Liver (tissue), 3 donors: ENCODE measurements around the gene DTL.

ENCODE experiments used
- ATF3 ChIP-seq: IDR thresholded peaks from 2 replicates; pipeline ENCODE4 v1.6.1; 2016; ENCODE audit warnings: antibody characterized with exemption
- CTCF ChIP-seq: fragments of 150-350 bp; IDR thresholded peaks from 2 replicates; pipeline ENCODE4 v1.5.1; 2017; ENCODE audit warnings: improper control_type of control experiment, low read depth, low read length; ENCODE audit not compliant: missing input control
- EGR1 ChIP-seq, 2 donors: IDR thresholded peaks; 2 replicates each; pipeline ENCODE4 v1.6.1; 2016 to 2018; ENCODE audit warnings: antibody characterized with exemption in 2 of 2, low read depth in 2 of 2
- FOXA1 ChIP-seq: IDR thresholded peaks from 2 replicates; pipeline ENCODE4 v1.6.1; 2016; ENCODE audit warnings: antibody characterized with exemption
- GABPA ChIP-seq, 2 donors: IDR thresholded peaks in 1 of 2; conservative IDR thresholded peaks in 1 of 2; 2 replicates each; pipeline ENCODE4 v1.6.1; 2016; ENCODE audit warnings: antibody characterized with exemption in 2 of 2, mild to moderate bottlenecking in 1 of 2, moderate library complexity in 1 of 2
- HNF4G ChIP-seq: IDR thresholded peaks from 2 replicates; pipeline ENCODE4 v1.6.1; 2016; ENCODE audit warnings: antibody characterized with exemption
- JUND ChIP-seq, 2 donors: IDR thresholded peaks; 2 replicates each; pipeline ENCODE4 v1.6.1; 2016; ENCODE audit warnings: antibody characterized with exemption in 2 of 2
- MAX ChIP-seq: IDR thresholded peaks from 2 replicates; pipeline ENCODE4 v1.6.1; 2016; ENCODE audit warnings: antibody characterized with exemption
- RAD21 ChIP-seq, 2 donors: IDR thresholded peaks; 2 replicates each; pipeline ENCODE4 v1.6.1; 2016; ENCODE audit warnings: antibody characterized with exemption in 2 of 2, mild to moderate bottlenecking in 2 of 2
- REST ChIP-seq: IDR thresholded peaks from 2 replicates; pipeline ENCODE4 v1.6.1; 2016; ENCODE audit warnings: antibody characterized with exemption, mild to moderate bottlenecking
- SP1 ChIP-seq: IDR thresholded peaks from 2 replicates; pipeline ENCODE4 v1.6.1; 2018; ENCODE audit warnings: antibody characterized with exemption, mild to moderate bottlenecking
- TAF1 ChIP-seq: conservative IDR thresholded peaks from 2 replicates; pipeline ENCODE4 v1.6.1; 2016; ENCODE audit warnings: antibody characterized with exemption, mild to moderate bottlenecking
- ZBTB33 ChIP-seq: IDR thresholded peaks from 2 replicates; pipeline ENCODE4 v1.6.1; 2016; ENCODE audit warnings: antibody characterized with exemption
- donor health status: healthy.
- donor health status: healthy.

- TF ChIP-seq EGR1 (IDR thresholded peaks at IDR 0.05; ENCODE audit: low read depth in 2 of 2) (no peak), CTCF (no peak), TAF1 (no peak), MAX (no peak), REST (no peak), GABPA (IDR thresholded peaks at IDR 0.05 in 1 of 2, conservative IDR thresholded peaks at IDR 0.05 in 1 of 2) (no peak), HNF4G (no peak), JUND (IDR thresholded peaks at IDR 0.05) (no peak), RAD21 (IDR thresholded peaks at IDR 0.05) (no peak), ZBTB33 (no peak), ATF3 (no peak), FOXA1 (no peak), SP1 (no peak)
Measured at GRCh38 chr1:212108187-212108586, 72.6 kb downstream of the DTL start.
